Occipital lobe (tissue), 2 donors: ENCODE data around the gene BIK. TPM values are rescaled to one million over a fixed set of nuclear protein-coding genes. Genes with fewer than 3 reads are reported as not detected.
"Not testable (repeated sequence)": the region's sequence is repeated elsewhere in the genome, so short reads cannot be mapped to it uniquely, and the experiment has no call there.

Source experiments
- DNase-seq: peaks from one replicate; lab custom pipeline; 2025; lab: John Stamatoyannopoulos, UW
- total RNA-seq: library from RNA; depleted of rRNA; stranded (reverse); fragments of >200 nt; gene quantifications from one replicate; pipeline ENCODE4 v1.2.3, GENCODE V29; 2014

BIK gene
- total RNA-seq, 1 donor from 2014 or later, result not detected

DNA sequence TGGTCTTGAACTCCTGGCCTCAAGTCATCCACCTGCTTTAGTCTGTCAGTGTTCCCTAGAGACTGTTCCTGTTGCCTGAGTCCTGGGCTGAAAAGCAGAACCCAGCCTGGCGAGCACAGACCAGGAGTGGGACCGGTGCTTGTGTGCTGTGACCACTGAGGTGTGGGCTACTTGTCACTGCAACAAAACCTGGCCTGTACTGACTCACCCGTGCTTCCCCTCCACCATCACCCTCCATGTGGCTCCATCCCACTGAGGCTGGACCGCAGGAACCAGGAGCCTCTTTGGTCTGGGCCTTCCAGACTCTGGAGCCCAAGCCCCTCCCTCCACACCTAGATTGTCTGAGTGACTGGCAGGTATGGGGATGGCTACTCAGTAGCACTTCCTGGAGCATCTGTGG is 24.0 kb downstream of the BIK start:
- no peak for DNase-seq

- no peak for DNase-seq
Measured at GRCh38 chr22:43135565-43135964, 25.0 kb downstream of the BIK start.

DNA sequence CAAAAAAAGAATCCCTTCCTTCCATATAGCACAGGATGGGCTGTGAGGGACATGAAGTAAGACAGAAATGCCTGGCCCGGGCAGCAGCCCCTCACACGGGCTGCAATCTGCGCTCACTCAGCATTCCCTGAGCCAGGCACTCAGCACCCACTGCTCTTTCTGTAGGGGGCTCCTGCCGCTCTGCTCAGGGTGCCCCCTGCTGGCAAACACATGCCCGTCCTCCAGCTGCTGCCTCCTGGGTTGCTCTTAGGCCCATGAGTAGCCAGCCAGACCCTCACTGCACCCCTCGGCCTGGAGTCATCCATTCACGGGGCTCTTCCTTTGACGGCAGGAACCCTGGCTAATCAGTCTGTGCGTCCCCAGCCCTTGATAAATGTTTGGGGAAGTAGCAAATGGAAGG is 25.7 kb downstream of the BIK start:
- no peak for DNase-seq

DNA sequence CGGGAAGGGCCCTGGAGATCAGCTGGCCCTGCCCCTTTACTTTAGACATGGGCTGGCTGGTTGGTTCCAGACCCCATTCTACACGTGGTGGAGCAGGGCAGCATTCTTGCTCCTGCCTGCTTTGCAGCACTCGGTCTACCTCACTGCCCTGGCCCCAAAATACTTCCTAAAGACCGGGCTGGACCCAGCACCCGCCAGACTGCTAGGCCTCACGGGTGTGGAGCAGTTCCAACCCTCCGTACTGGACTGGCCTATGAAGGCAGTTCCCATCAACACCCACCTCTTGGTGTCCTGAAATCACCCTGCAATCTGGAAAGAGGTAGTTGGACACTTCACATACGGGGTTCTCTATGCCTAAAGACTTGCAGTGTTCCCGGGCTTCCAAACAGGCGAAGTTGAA is 26.3 kb downstream of the BIK start:
- DNase-seq, result no peak

DNA sequence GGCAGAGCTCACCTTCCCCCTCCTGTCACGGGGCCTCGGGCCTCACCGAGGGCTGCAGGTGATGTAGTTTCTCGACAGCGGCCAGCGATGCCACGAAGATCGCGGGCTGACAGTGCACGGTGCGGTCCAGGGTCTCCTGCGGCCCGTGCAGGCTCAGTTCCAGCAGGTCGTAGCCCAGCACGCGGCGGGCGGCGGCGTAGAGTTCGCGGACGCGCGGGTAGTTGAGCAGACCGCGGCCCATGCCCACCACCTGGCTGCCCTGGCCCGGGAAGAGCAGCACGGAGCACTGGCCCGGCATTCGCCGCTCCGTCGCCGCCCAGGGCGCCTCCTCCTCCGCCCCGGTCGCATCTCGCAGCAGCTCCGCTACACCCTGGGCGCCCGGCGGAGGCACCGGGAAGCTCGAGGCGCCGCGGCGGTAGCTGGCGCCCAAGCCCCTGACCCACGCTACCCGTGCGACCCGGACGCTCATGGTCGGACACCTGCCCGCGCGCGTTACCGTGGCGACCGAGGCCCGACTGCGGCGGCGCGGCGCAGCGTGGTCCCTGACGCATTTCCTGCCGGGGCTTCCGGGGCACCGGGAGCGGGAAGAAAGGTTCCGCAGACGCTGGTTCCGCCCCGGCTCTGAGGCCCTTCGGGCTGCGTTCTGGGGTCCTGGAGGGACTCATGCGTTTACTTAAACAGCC is 32.5 kb downstream of the BIK start, which contains the start of gene MCAT:
Gene MCAT, minus strand, starts transcription at position 519 of the 683 bp plus-strand sequence. Its CDS starts 50 bp downstream, at position 469.
- DNase-seq, result peak; percentile 73

- no peak for DNase-seq
Measured at GRCh38 chr22:43144949-43145348, 34.4 kb downstream of the BIK start.

DNA sequence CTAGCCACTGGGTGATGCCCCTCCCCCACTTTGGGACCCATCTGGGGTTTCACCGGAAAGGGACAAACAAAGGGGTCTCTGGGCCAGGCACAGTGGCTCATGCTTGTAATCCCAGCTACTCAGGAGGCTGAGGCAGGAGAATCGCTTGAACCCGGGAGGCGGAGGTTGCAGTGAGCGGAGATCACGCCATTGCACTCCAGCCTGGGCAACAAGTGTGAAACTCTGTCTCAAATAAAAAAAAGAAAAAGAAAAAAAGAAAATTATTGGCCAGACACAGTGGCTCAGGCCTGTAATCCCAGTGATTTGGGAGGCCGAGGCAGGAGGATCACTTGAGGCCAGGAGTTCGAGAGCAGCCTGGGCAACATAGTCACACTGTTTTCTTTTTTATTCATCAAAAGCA is 34.8 kb downstream of the BIK start:
- not testable (repeated sequence) for DNase-seq

GRCh38 chr22:43146332-43146731 is 35.8 kb downstream of the BIK start:
- not testable (repeated sequence) for DNase-seq

DNA sequence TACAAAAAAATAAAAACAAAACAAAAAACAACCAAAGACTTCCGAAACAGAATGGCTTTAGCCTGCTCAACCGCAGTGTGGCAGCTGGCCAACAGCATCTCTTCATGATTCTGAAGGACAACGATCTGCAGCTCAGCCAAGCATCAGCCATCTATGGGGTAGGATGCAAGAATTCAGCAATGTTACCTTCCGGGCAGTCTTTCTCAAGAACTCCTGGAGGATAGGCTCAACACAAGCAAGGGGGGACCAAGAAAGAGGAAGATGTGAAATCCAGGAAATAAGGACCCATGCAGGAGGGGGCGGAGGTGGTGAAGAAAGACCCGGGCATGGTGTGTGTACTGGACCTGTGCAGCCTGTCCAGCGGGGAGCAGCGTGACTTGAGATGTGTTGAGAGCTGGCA is 37.3 kb downstream of the BIK start:
- no peak for DNase-seq

GRCh38 chr22:43148581-43148980 is 38.0 kb downstream of the BIK start:
- no peak for DNase-seq

- DNase-seq, result no peak
Measured at GRCh38 chr22:43150731-43151206, 40.2 kb downstream of the BIK start.

DNA sequence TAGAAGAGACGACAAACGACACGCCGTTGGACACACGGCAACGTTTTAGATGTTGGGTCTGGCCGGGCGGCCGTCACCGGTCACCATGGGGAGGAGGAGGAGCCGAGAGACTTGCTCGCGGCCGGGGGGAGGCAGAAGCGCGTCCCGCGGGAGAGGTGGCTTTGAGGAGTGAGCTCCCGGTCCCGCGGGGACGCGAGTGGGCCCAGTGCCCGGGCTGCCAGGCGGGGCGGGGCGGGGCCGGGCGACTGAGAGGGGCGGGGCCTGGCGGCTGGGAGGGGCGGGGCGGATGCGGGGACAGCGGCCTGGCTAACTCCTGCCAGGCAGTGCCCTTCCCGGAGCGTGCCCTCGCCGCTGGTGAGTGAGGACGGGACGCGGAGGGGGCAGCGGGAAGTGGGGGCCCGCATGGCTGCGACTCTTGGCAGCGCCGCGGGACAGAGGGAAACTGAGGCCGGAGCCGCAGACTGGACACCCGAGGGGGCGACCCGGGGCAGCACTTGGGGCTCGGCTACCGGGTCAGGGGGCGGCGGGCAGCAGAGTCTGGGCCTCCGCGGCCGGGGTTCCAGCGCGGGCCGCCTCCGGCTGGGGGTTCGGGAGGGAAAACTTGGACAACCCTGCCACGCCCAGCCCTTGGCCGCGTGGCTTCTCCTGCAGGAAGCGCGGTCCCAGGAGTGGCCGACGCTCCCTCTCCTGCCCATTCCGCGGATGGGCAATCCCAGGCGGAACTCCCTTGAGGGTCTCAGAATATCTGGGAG is 40.9 kb downstream of the BIK start, which contains the start of gene TSPO:
Gene TSPO, plus strand, starts transcription at position 309 of the 752 bp plus-strand sequence. CDS start 7,680 bp downstream, outside the sequence.
- DNase-seq, result peak; percentile 61

DNA sequence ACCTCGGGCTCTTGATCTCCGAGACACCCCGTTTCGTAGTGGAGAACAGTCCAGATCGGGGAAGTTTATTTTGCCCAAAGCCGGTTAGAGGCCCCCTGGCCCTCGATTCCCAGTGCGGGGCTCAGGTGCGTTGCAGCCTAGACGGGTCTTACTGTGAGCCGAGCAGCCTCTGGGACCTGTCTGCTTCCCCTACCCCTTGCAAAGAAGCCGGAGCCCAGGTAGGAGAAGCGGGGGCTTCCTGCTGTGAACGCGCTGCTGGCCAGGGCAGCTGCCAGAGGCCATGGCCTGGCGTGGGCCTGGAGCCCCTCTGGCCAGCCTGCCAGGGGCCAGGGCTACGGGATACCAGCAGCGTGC is 41.4 kb downstream of the BIK start:
- DNase-seq, result no peak

GRCh38 chr22:43152357-43153071 is 42.0 kb downstream of the BIK start:
- peak; percentile 14 for DNase-seq

- no peak for DNase-seq
Measured at GRCh38 chr22:43153899-43154298, 43.3 kb downstream of the BIK start.

GRCh38 chr22:43154887-43155536 is 44.5 kb downstream of the BIK start:
- no peak for DNase-seq

- DNase-seq, result no peak
Measured at GRCh38 chr22:43155789-43156188, 45.2 kb downstream of the BIK start.

DNA sequence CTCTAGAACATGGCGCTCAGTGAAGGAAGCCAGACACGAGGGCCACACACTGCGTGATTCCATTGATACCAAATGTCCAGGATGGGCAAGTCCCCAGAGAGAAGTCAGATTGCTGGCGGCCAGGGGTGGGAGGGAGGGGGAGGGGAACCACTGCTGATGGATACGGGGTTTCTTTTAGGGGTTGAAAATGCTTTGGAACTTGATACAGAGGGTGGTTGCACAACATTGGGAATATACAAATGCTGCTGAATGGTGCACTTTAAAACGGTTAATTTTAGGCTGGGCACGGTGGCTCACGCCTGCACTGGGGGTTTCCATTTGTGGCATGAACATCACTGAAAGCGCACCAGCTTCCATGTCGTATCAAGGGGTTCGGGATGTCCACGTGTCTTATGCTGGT is 45.9 kb downstream of the BIK start:
- DNase-seq, result no peak

GRCh38 chr22:43157874-43158546 is 47.5 kb downstream of the BIK start:
- DNase-seq, result no peak

- DNase-seq, result no peak
Measured at GRCh38 chr22:43158778-43159483, 48.4 kb downstream of the BIK start.
